H7 (cell line): Measurements from ENCODE around the gene OR51V1. TPM values are rescaled to one million over a fixed set of nuclear protein-coding genes. Genes with fewer than 3 reads are reported as not detected.
A peak's percentile ranks its signal among the peaks of the same experiment; 100 is the strongest.
"Not testable (repeated sequence)": the region's sequence is repeated elsewhere in the genome, so short reads cannot be mapped to it uniquely, and the experiment has no call there.

ENCODE experiments used
- DNase-seq: peaks from one replicate; pipeline ENCODE4 v3.0.0; 2012
- H3K27me3 ChIP-seq: 2 replicates; pipeline ENCODE4 v1.6.0; 2011; ENCODE audit warnings: mild to moderate bottlenecking, low read length; ENCODE audit not compliant: control insufficient read depth, insufficient read depth
- H3K36me3 ChIP-seq: replicated peaks from 2 replicates; pipeline ENCODE4 v1.5.1; 2011; ENCODE audit warnings: low read length; ENCODE audit not compliant: control insufficient read depth, insufficient read depth
- H3K4me3 ChIP-seq: 2 replicates; pipeline ENCODE4 v1.5.1; 2011; ENCODE audit warnings: low read depth, mild to moderate bottlenecking, control low read depth, low read length, moderate library complexity; ENCODE audit not compliant: insufficient read depth
- total RNA-seq: library from RNA; depleted of rRNA; stranded (reverse); fragments of >200 nt; shearing (Covaris generic); gene quantifications from 2 replicates; pipeline ENCODE4 v1.2.3, GENCODE V29; 2014; rRNA removed

The OR51V1 gene
- total RNA-seq, 1 experiment from 2014 or later, result not detected

DNA sequence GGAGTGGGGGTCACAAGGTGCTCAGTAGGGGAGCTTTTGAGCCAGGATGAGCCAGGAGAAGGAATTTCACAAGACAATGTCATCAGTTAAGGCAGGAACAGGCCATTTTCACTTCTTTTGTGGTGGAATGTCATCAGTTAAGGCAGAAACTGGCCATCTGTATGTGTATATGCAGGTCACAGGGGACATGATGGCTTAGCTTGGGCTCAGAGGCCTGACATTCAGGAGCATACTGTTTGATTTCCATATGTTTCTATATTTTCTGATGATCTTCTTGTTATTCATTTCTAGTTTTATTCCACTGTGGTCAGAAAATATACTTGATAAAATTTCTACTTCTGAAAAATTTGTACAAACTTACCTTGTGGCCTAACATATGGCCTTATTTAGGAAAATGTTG lies 34.6 kb downstream of the OR51V1 start:
- H3K27me3 ChIP-seq, H3K4me3 ChIP-seq, DNase-seq, H3K36me3 ChIP-seq: not testable (repeated sequence)

DNA sequence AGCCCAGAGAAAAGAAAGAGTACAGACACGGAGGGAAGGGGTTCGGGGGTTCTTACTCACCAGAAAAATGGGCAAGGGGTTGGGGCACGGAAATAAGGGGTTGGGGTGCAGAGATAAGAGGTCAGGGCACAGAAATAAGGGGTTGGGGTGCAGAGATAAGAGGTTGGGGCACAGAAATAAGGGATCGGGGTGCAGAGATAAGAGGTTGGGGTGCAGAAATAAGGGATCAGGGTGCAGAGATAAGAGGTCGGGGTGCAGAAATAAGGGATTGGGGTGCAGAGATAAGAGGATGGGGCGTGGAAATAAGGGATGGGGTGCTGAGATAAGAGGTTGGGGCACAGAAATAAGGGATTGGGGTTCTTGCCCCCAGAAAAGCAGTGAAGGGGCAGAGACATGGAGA lies 35.7 kb downstream of the OR51V1 start:
- DNase-seq, H3K27me3 ChIP-seq, H3K36me3 ChIP-seq: not testable (repeated sequence)
- peak overlapping the region; percentile 10; the same call in 1 of the 2 replicates for H3K4me3 ChIP-seq

- H3K27me3 ChIP-seq, H3K4me3 ChIP-seq, DNase-seq, H3K36me3 ChIP-seq: not testable (repeated sequence)
These were observed 39.4 kb downstream of the OR51V1 start for GRCh38 chr11:5161045-5161444.

DNA sequence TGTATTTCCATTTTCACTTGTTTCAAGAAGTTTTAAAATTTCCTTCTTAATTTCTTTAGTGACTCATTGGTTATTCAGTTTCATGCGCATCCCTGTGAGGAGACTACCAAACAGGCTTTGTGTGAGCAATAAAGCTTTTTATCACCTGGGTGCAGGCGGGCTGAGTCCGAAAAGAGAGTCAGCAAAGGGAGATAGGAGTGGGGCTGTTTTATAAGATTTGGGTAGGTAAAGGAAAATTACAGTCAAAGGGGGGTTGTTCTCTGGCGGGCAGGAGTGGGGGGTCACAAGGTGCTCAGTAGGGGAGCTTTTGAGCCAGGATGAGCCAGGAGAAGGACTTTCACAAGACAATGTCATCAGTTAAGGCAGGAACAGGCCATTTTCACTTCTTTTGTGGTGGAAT lies 40.3 kb downstream of the OR51V1 start:
- not testable (repeated sequence) for H3K27me3 ChIP-seq, H3K4me3 ChIP-seq, H3K36me3 ChIP-seq, DNase-seq

- H3K4me3 ChIP-seq, result no peak overlapping the region
- no peak for DNase-seq
- no peaks in the 10 kb centered on the region for H3K27me3 ChIP-seq
- no peaks in the 10 kb centered on the region for H3K36me3 ChIP-seq
These were observed 40.7 kb downstream of the OR51V1 start for GRCh38 chr11:5159806-5160205.

DNA sequence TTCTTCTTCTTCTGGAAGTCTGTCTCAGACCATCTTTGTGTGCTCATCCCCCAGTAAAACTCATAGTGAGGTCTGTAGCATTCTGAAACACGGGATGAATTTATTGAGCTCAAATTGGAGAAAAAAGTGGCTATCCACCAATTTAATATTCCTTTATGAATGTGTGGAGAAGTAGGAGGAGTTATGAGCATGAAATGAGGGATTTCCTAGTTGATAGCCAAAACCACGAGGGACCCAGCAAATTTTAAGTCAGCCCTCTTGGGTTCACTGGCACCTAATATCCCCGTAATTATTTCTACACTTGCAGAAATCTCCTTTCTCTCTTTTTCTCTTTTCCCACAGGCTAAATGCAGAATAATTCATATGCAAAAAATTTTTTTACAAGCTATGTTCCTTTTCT lies 45.8 kb downstream of the OR51V1 start, which contains the start of gene OR52A1:
Gene OR52A1, minus strand, starts transcription at position 101 of the 400 bp plus-strand sequence. CDS start 2,388 bp downstream, outside the sequence.
- H3K4me3 ChIP-seq, result no peak within 1 kb of the TSS
- no peak for DNase-seq
- H3K36me3 ChIP-seq, result no peaks in the 10 kb centered on the region
- H3K27me3 ChIP-seq, result no peaks in the 10 kb centered on the region

GRCh38 chr11:5153574-5154431 lies 46.7 kb downstream of the OR51V1 start:
- no peaks in the 10 kb centered on the region for H3K36me3 ChIP-seq
- no peak overlapping the region for H3K4me3 ChIP-seq
- DNase-seq, result no peak
- H3K27me3 ChIP-seq, result no peaks in the 10 kb centered on the region

DNA sequence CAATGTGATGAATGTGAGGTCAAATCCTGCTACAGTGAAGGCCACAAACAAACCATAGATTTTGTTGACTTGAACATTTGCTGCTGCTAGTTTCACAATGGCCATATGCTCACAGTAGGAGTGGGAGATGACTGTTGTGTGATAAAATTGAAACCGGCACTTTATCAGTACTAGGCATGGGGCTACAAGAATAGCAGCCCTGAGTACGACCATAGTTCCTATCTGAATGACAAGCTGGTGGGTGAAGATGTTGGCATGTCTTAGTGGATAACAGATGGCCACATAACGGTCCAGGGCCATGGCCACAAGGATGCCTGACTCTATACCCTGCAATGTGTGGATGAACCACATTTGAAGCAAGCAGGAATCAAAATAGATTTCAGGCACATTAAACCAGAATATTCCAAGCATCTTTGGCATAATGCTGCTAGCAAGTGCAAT lies 48.7 kb downstream of the OR51V1 start:
- no peak for DNase-seq
- no peaks in the 10 kb centered on the region for H3K36me3 ChIP-seq
- no peaks in the 10 kb centered on the region for H3K27me3 ChIP-seq
- no peak overlapping the region for H3K4me3 ChIP-seq

Other genes starting within 250 kb of the OR51V1 start
- gene OR51A2, start 245.0 kb downstream of the OR51V1 start, total RNA-seq, result not detected in 2 replicates
- not detected in 2 replicates for gene OR51L1, start 205.8 kb downstream of the OR51V1 start, total RNA-seq
- gene OR52J3, start 154.2 kb downstream of the OR51V1 start, total RNA-seq, result not detected in 2 replicates
- gene OR52E2, start 141.1 kb downstream of the OR51V1 start, total RNA-seq, result not detected in 2 replicates
- gene OR52E1, start 131.1 kb downstream of the OR51V1 start, total RNA-seq, result not detected in 2 replicates
- 0.11 and 0.21 TPM in 2 replicates for gene OR52A5, start 62.3 kb downstream of the OR51V1 start, total RNA-seq
- 3.0 and 8.2 TPM in 2 replicates for gene OR52A1, start 45.9 kb downstream of the OR51V1 start, total RNA-seq
- not detected in 2 replicates for gene HBB, start 26.4 kb upstream of the OR51V1 start, total RNA-seq
- gene HBD, start 33.8 kb upstream of the OR51V1 start, total RNA-seq, result not detected in 2 replicates
- not detected in 2 replicates for gene HBG1, start 49.2 kb upstream of the OR51V1 start, total RNA-seq
- gene HBG2, start 54.1 kb upstream of the OR51V1 start, total RNA-seq, result not detected in 2 replicates
- gene HBE1, start 69.3 kb upstream of the OR51V1 start, total RNA-seq, result 1.5 and 3.4 TPM in 2 replicates
- not detected in 2 replicates for gene OR51B4, start 101.3 kb upstream of the OR51V1 start, total RNA-seq
- not detected in 2 replicates for gene OR51B2, start 123.6 kb upstream of the OR51V1 start, total RNA-seq
- 0.15 TPM in 1 of 2 replicates, not detected in the other for gene OR51B5, start 142.8 kb upstream of the OR51V1 start, total RNA-seq
- not detected in 2 replicates for gene OR51B6, start 150.8 kb upstream of the OR51V1 start, total RNA-seq
- gene OR51M1, start 183.1 kb upstream of the OR51V1 start, total RNA-seq, result not detected in 2 replicates
- not detected in 2 replicates for gene OR51Q1, start 221.4 kb upstream of the OR51V1 start, total RNA-seq
- not detected in 2 replicates for gene OR51I1, start 240.8 kb upstream of the OR51V1 start, total RNA-seq
- not detected in 2 replicates for gene OR51I2, start 248.6 kb upstream of the OR51V1 start, total RNA-seq